NCI-H1048 (cell line): ENCODE data around the gene ZNF529.
"Not testable (repeated sequence)": the region's sequence is repeated elsewhere in the genome, so short reads cannot be mapped to it uniquely, and the experiment has no call there.

ENCODE experiments used
- DNase-seq: peaks from one replicate; lab custom pipeline; 2025; lab: John Stamatoyannopoulos, UW

ZNF529 gene

GRCh38 chr19:36573020-36573894 is at the start of gene ZNF529:
Gene ZNF529, minus strand, starts transcription at chr19:36573292. Its CDS starts 946 bp downstream, at chr19:36572346.
- peak; percentile 38 for DNase-seq

- no peak for DNase-seq
Measured at GRCh38 chr19:36605877-36606478, 32.9 kb upstream of the ZNF529 start.

- DNase-seq = no peak
Measured at GRCh38 chr19:36605101-36605876, 32.2 kb upstream of the ZNF529 start, which contains the start of gene ZNF382. Gene ZNF382, plus strand, starts transcription at chr19:36605313. Its CDS starts 4,602 bp downstream, at chr19:36609915.

- DNase-seq = no peak
Measured at GRCh38 chr19:36604656-36605100, 31.6 kb upstream of the ZNF529 start.

DNA sequence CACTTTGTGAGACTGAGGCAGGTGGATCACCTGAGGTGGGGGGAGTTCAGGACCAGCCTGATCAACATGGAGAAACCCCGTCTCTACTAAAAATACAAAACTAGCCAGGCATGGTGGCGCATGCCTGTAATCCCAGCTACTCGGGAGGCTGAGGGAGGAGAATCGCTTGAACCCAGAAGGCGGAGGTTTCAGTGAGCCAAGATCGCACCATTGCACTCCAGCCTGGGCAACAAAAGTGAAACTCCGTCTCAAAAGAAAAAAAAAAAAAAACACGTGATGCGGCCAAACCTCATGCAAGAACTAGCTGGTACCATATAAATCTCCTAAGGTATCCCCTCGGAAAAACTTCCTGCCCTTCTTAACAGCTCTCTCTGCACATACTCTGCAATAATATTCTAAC is 29.6 kb upstream of the ZNF529 start:
- DNase-seq = not testable (repeated sequence)

DNA sequence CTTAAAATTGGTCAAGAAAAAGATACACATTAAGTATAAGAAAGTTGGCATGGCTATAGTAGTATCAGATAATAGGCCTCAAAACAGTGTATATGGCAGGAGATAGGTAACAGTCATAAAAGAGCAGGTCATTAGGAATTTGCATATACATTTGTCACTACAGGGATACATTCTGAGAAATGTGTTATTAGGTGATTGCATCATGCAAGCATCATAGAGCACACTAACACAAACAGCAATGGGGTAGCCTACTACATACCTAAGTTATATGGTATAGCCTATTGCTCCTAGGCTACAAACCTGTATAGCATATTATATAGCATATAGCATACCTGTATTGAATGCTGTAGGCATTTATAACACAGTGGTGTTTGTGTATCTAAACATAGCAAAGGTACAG is 6.2 kb upstream of the ZNF529 start:
- DNase-seq = no peak

DNA sequence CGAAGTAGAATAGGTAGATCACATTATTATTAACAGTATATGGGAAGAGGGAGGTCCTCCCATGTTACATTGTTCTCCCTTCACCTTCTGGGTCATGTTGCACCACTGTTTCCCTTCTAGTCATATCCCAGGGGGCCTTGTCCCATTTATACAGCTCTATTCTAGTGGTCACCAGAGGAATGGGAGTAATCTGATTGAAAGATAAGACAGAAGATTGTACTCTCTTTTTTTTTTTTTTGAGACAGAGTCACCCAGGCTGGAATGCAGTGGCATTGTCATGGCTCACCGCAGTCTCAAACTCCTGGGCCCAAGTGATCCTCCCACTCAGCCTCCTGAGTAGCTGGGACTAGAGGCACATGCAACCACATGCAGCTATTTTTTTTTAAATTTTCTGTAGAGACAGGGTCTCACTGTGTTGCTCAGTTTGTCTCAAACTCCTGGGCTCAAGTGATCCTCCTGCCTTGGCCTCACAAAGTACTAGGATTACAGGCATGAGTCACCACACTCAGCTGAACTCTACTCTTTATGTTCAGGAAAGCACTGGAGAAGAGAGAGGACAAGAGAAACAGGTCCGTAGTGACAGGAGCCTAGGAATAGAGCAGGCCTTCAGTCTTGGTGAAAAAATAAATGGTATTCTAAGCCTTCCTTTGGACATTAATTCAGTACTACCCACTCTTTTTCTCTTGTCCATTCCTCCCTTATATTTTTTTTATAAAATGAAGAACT is 4.3 kb upstream of the ZNF529 start:
- DNase-seq = no peak

DNA sequence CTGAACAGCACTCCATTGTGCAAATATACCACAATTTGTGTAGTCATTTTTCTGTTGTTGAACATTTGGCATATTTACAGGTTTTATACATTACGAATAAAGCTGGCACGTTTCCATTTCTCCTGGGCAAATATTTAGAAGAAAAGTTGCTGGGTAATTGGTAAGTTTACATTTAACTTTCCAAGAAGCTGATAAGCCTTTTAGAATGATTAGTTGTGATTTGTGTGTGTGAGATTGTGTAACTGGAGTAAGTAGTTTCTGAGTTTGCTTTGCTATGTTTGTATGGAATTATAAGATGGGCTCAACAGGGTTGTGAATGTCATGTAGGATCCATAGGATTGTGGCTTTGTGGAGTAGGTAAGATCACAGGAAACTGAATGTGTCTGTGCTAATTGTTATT is 1.6 kb upstream of the ZNF529 start:
- no peak for DNase-seq

- DNase-seq = no peak
Measured at GRCh38 chr19:36573895-36574720, 1.0 kb upstream of the ZNF529 start.

GRCh38 chr19:36572593-36573019 is 486 bp downstream of the ZNF529 start:
- DNase-seq = no peak

- no peak for DNase-seq
Measured at GRCh38 chr19:36564391-36564790, 8.7 kb downstream of the ZNF529 start.

GRCh38 chr19:36547001-36547732 is 25.9 kb downstream of the ZNF529 start:
- DNase-seq = no peak

- no peak for DNase-seq
Measured at GRCh38 chr19:36528921-36529518, 44.1 kb downstream of the ZNF529 start.

DNA sequence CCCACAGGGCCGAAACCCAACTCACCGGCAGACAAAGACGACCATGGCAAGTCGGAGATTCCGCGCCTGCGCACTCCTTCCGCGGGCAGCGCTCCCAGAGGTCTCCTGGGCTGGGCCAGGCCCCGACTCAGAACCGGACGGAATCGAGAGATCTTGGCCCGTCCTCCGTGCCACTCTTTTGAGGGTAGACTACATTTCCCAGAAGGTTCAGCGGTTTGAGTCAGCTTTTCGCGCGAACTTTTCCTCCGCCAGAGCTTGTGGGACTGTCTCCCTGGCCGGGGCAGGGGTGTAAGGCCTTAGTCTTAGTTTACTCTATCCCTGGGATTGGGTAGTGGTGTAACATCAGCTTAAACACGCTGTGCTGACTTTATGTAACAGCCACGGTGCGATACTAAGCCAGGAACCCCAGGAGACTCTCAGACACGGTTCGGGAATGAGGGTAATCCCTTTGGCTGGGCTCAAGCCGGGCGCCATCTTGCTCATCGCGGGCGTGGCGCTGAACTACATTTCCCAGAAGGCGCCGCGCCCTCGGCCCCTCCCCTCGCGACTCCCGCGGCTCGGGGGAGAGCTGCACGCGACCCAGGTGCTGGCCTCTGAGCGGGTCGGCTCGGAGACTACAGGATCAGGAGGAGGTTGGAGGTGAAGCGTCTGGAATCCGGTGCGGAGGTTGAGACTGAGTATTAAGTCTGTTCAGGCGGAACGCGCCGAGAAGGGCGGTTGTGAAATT is 44.7 kb downstream of the ZNF529 start, which contains the start of gene ZNF260:
Gene ZNF260 (minus strand): TSS at position 78 of the 727 bp plus-strand sequence. CDS start 13,033 bp downstream, outside the sequence.
- DNase-seq = no peak

DNA sequence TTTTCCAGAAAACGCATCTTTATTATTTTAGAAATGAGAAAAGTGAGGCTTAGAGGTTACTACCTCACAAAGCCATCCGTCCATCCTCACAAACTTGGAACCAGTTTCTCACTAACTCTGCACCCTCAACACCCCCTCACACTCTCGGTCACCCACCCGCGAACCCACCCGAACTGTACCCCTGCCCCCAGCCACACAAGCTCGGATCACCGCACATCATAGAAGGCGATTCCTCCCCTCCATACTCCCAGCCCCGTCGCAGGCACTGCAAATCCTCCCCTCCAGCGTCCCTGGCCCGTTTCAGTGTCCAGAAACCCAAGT is 45.3 kb downstream of the ZNF529 start:
- DNase-seq = no peak

DNA sequence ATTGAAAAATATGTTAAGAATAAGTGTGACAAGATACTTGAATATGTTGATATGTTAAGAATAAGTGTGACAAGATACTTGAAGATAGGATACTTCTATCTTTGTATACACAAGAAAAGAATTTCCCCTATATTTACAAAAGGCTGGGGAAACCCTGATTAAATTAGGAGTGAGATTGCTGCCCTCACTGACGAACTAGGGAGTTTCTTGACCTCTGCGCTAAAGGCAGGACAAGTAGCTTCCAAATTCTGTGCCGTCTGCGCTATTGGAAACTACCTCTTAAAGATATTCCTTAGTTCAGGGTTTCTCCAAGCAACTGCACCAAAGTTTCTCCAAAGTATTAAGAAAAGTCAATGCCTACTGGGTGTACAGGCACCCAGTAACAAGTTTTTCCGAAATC is 45.8 kb downstream of the ZNF529 start:
- no peak for DNase-seq

GRCh38 chr19:36526581-36526980 is 46.5 kb downstream of the ZNF529 start:
- DNase-seq = no peak

- DNase-seq = no peak
Measured at GRCh38 chr19:36524617-36525016, 48.5 kb downstream of the ZNF529 start.

DNA sequence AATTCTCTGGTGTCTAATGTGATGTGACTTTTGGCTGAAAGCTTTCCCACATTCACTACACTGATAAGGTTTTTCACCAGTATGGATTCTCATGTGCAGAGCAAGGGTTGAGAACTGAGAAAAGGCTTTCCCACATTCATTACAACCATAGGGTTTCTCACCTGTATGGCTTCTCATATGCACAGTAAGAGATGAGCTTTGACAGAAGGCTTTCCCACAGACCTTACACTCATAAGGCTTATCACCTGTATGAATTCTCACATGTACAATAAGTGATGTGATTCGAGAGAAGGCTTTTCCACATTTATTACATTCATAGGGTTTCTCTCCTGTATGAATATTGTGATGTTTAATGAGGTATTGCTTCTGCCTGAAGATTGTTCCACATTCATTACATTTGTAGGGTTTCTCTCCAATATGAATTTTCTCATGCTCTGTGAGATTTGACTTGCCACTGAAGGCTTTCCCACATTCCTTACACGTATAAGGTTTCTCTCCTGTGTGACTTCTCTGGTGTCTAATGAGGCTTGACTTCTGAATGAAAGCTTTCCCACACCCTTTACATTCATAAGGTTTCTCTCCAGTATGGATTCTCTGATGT is 59.0 kb downstream of the ZNF529 start:
- DNase-seq = no peak
